HFFc6 (cell line): Measurements from ENCODE around the gene PTCHD1. TPM values are rescaled to one million over a fixed set of nuclear protein-coding genes. Genes with fewer than 3 reads are reported as not detected.

Source experiments
- DNase-seq: peaks from one replicate; pipeline ENCODE4 v3.0.0-alpha.2; 2018
- H3K27ac Mint-ChIP-seq: 2 replicates; pipeline ENCODE4 v1.8.0; 2020; ENCODE audit warnings: mild to moderate bottlenecking, mixed read lengths
- H3K27me3 Mint-ChIP-seq: 2 replicates; pipeline ENCODE4 v1.8.0; 2021; ENCODE audit warnings: mild to moderate bottlenecking, moderate library complexity, mixed read lengths; ENCODE audit not compliant: insufficient read depth
- H3K36me3 Mint-ChIP-seq: 2 replicates; pipeline ENCODE4 v1.8.0; 2021; ENCODE audit warnings: low read depth, mixed read lengths
- H3K4me1 Mint-ChIP-seq: 2 replicates; pipeline ENCODE4 v1.8.0; 2020; ENCODE audit warnings: low read depth, mixed read lengths
- H3K4me3 Mint-ChIP-seq: 2 replicates; pipeline ENCODE4 v1.8.0; 2020; ENCODE audit warnings: mild to moderate bottlenecking, moderate library complexity, mixed read lengths
- H3K9me3 Mint-ChIP-seq: 2 replicates; pipeline ENCODE4 v1.8.0; 2020; ENCODE audit warnings: mild to moderate bottlenecking, mixed read lengths
- CTCF ChIP-seq: fragments of 200-600 bp; sonication (generic); IDR thresholded peaks from 2 replicates; pipeline ENCODE4 v1.5.0; 2021; ENCODE audit warnings: antibody characterized with exemption, mild to moderate bottlenecking
- total RNA-seq, 6 experiments: library from RNA; stranded (reverse); fragmentation: NEBNext Ultra II Directional; extraction: Animal tissue kit (Norgen Biotek cat#: 25700); gene quantifications; 2 replicates in 1 of 6; 3 replicates in 5 of 6; pipeline ENCODE4 v1.2.3, GENCODE V29; 2021

PTCHD1 gene
- total RNA-seq, 6 experiments from 2014 or later: not detected

GRCh38 chrX:23374291-23374690, 39.6 kb downstream of the PTCHD1 start:
- Mint-ChIP-seq H3K4me3 (no peak overlapping the region), H3K27me3 (peaks cover 6% of the 10 kb centered on the region), H3K9me3 (no peaks in the 10 kb centered on the region), H3K4me1 (peaks cover 19% of the 10 kb centered on the region), H3K27ac (no peak overlapping the region), H3K36me3 (no peaks in the 10 kb centered on the region)
- DNase-seq: no peak
- no peak for TF ChIP-seq CTCF

DNA sequence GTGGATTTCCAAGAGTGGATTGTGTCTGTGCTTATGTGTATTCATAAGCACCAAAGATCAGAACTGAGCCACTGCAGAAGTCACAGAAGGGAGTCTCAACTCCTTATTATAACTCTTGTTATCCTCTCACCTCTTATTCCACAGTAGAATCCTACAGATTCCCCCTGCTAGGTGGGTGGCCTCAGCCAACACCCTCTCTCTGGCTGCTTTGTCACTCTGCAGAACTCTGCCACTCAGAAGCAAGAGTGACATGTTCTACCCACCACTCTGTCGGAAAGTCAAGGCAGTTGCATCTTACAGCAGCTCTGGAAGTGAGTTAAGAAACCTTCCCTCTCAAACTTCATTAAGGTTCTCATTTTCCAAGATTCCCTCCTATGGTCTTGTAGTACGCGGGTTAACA, 41.9 kb downstream of the PTCHD1 start:
- Mint-ChIP-seq H3K27ac (no peak overlapping the region), H3K36me3 (no peaks in the 10 kb centered on the region), H3K9me3 (no peaks in the 10 kb centered on the region), H3K4me1 (peaks cover 19% of the 10 kb centered on the region), H3K4me3 (no peak overlapping the region), H3K27me3 (peaks cover 5% of the 10 kb centered on the region; the same call in 1 of the 2 replicates)
- DNase-seq: no peak
- no peak for TF ChIP-seq CTCF

DNA sequence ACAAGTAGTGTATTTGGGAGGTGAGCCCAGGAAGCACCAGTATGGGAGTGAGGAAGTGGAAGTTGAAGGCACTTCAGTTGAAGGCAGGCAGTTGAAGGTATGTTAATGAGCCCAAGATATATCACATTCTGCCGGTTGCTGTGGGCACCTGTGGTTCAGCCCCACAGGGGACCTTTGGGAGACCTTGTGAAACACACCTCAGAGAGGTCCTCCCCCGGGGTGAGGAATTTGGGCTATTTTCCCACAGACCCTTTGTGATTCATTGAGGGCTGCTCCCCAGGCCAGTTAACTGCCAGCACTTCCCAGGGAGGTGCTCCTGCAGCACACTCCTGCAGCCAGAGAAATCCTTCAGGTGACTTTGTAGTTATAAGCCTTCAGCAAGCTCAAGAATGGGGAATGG, 45.9 kb downstream of the PTCHD1 start:
- Mint-ChIP-seq H3K9me3 (no peaks in the 10 kb centered on the region), H3K4me1 (no peaks in the 10 kb centered on the region), H3K4me3 (no peak overlapping the region), H3K27me3 (peaks cover 3% of the 10 kb centered on the region; the same call in 1 of the 2 replicates), H3K36me3 (no peaks in the 10 kb centered on the region), H3K27ac (no peak overlapping the region)
- no peak for DNase-seq
- no peak for TF ChIP-seq CTCF

DNA sequence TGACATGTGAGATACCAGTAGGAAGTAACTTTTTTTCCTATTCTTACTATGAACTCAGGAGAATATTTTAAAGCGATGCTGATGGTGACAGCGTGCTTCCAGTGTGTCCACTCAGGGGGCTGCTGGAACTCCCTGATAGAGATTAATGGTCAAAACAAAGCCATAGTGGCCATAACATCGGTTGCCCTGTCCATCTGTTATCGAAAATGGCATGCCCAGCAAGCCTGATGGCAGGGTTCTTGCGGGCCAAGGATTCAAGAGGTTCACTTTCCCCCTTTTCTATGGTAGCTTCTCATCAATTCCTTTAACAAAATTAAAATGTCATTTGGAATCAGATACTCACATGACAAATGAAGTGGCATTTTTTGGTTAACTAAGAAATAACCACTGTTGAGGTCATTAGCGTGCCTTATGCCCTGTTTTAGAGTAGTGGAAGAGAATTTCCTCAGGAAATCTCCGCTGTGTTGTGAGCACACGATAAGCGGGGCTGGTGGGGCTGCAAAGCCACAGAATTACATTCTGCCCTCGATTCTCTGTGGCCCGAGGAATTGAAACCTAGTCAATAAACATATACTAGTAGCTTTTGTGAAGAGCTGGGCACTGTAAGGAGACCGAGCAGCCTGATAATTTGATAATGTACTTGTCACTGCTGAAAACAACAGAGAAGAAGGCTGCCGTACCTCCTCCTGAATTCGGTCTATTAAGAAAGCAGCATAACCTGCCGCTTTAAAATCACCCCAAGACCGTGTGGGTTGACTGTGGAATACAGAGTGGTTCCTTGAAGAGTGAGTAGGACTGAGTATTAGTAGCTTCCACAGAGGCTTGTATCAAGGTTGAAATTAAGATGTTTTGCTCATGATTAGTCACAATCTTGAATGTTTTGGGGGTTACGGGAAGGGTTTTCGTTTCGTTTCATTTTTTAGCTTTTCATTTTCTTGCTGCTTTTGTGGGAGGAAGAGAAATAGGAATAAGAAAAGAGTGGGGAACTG, 46.7 kb downstream of the PTCHD1 start:
- H3K4me3 Mint-ChIP-seq: no peak overlapping the region

DNA sequence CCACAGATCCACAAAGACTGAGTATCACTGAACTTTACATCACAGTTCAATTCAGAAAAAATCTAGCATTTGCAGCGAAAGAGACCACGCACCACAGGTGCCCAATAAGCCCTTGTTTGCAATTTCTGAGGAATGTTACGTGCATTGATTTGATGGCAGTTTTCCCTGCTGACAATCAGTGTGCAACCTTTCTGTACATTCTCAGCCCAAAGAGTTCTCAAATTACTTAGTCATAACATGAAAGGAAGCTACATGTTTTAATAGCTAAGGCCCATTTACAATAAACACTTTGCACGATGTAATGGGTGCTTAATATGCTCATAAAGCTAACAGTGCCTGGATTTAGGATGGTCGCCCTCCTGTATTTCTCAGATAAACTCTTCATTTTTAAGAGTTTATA, 47.9 kb downstream of the PTCHD1 start:
- Mint-ChIP-seq H3K4me3 (no peak overlapping the region), H3K27me3 (no peaks in the 10 kb centered on the region), H3K4me1 (peaks cover 2% of the 10 kb centered on the region; the same call in 1 of the 2 replicates), H3K27ac (no peak overlapping the region), H3K9me3 (no peaks in the 10 kb centered on the region), H3K36me3 (no peaks in the 10 kb centered on the region)
- no peak for DNase-seq
- no peak for TF ChIP-seq CTCF

More for the DNA sequence above, 46.7 kb downstream of the PTCHD1 start:
- Mint-ChIP-seq H3K4me1 (no peaks in the 10 kb centered on the region), H3K9me3 (no peaks in the 10 kb centered on the region), H3K27me3 (peaks cover 3% of the 10 kb centered on the region; the same call in 1 of the 2 replicates), H3K27ac (no peak overlapping the region), H3K36me3 (no peaks in the 10 kb centered on the region)
- no peak for DNase-seq
- no peak for TF ChIP-seq CTCF
